ENCODE data around the gene YIPF3. TPM values are rescaled to one million over a fixed set of nuclear protein-coding genes. Genes with fewer than 3 reads are reported as not detected.

The YIPF3 gene
- total RNA-seq, 1 experiment from 2014 or later = 81.3 TPM

GRCh38 chr6:43475516-43475915 lies 41.2 kb downstream of the YIPF3 start:
- CTCF ChIA-PET = interaction anchor here (0.6 to 1.3 kb wide), 2 partner anchors 18 to 21 kb away, joined by 4 read pairs; no protein-coding TSS in a partner anchor

GRCh38 chr6:43472515-43472914 lies 44.2 kb downstream of the YIPF3 start:
- CTCF ChIA-PET = no interaction called here
- ATAC-seq (no peak), DNase-seq (ENCODE audit: low spot score) (no peak)
- Mint-ChIP-seq H3K27ac (no peak overlapping the region), H3K27me3 (ENCODE audit: low read depth) (no peaks in the 10 kb centered on the region; the same call in 1 of the 2 replicates), H3K4me1 (peaks cover 18% of the 10 kb centered on the region), H3K9me3 (no peaks in the 10 kb centered on the region), H3K36me3 (no peaks in the 10 kb centered on the region), H3K4me3 (no peak overlapping the region)
- POLR2A ChIA-PET = no interaction called here
- no peak for TF ChIP-seq IRF2 (CRISPR knock-in tag; IDR thresholded peaks at IDR 0.05; ENCODE audit: borderline replicate concordance, low read depth)

More at GRCh38 chr6:43475516-43475915, 41.2 kb downstream of the YIPF3 start:
- no peak overlapping the region for H3K27ac Mint-ChIP-seq
- H3K4me3 Mint-ChIP-seq = no peak overlapping the region
- H3K36me3 Mint-ChIP-seq = no peaks in the 10 kb centered on the region
- no peaks in the 10 kb centered on the region for H3K9me3 Mint-ChIP-seq
- TF ChIP-seq CBFB (CRISPR knock-in tag; IDR thresholded peaks at IDR 0.05; ENCODE audit: low read depth) = no peak
- TF ChIP-seq MYBL2 (CRISPR knock-in tag; IDR thresholded peaks at IDR 0.05) = no peak
- no peak for TF ChIP-seq RELA (CRISPR knock-in tag; IDR thresholded peaks at IDR 0.05; ENCODE audit: borderline replicate concordance)
- no peak for TF ChIP-seq ZBTB43 (CRISPR knock-in tag; IDR thresholded peaks at IDR 0.05)
- no peak for TF ChIP-seq FOXK1 (CRISPR knock-in tag; IDR thresholded peaks at IDR 0.05)
- no peak for TF ChIP-seq GABPB1 (CRISPR knock-in tag; IDR thresholded peaks at IDR 0.05)
- no peak for TF ChIP-seq NR2C2 (CRISPR knock-in tag; IDR thresholded peaks at IDR 0.05)
- TF ChIP-seq CREM (CRISPR knock-in tag; IDR thresholded peaks at IDR 0.05) = no peak
- TF ChIP-seq FOXJ3 (CRISPR knock-in tag; IDR thresholded peaks at IDR 0.05; ENCODE audit: borderline replicate concordance) = no peak
- TF ChIP-seq ELF4 (CRISPR knock-in tag; IDR thresholded peaks at IDR 0.05; ENCODE audit: low read depth) = no peak
- TF ChIP-seq EMX1 (CRISPR knock-in tag; IDR thresholded peaks at IDR 0.05) = no peak
- no peak for TF ChIP-seq JAZF1 (CRISPR knock-in tag; IDR thresholded peaks at IDR 0.05)
- no peak for TF ChIP-seq TEAD4 (CRISPR knock-in tag; IDR thresholded peaks at IDR 0.05)
- no peak for TF ChIP-seq NR1H2 (CRISPR knock-in tag; IDR thresholded peaks at IDR 0.05)
- no peak for TF ChIP-seq NFATC4 (CRISPR knock-in tag; IDR thresholded peaks at IDR 0.05)
- TF ChIP-seq OVOL2 (CRISPR knock-in tag; IDR thresholded peaks at IDR 0.05; ENCODE audit: borderline replicate concordance) = no peak
- TF ChIP-seq CREB1 (CRISPR knock-in tag; IDR thresholded peaks at IDR 0.05) = no peak
- TF ChIP-seq MXD4 (CRISPR knock-in tag; IDR thresholded peaks at IDR 0.05; ENCODE audit: borderline replicate concordance) = no peak
- no peak for TF ChIP-seq ATF6 (CRISPR knock-in tag; IDR thresholded peaks at IDR 0.05)
- no peak for TF ChIP-seq STAT6 (CRISPR knock-in tag; conservative IDR thresholded peaks at IDR 0.05; ENCODE audit: low read depth)
- H3K27me3 Mint-ChIP-seq (ENCODE audit: low read depth) = no peaks in the 10 kb centered on the region; the same call in 1 of the 2 replicates
- H3K4me1 Mint-ChIP-seq = peaks cover 29% of the 10 kb centered on the region
- POLR2A ChIA-PET = no interaction called here
- DNase-seq (ENCODE audit: low spot score) (no peak), ATAC-seq (no peak)

All from WTC11 (cell line).